ENCODE data around the gene KIAA1614.
A peak's percentile ranks its signal among the peaks of the same experiment; 100 is the strongest.

Gene KIAA1614

GRCh38 chr1:180923021-180923841 is 10.5 kb downstream of the KIAA1614 start:
- DNase-seq = no peak

- DNase-seq = no peak
These were observed 11.2 kb downstream of the KIAA1614 start for GRCh38 chr1:180923887-180924286.

- DNase-seq = no peak
These were observed 12.2 kb downstream of the KIAA1614 start for GRCh38 chr1:180924939-180925338.

GRCh38 chr1:180925471-180926051 is 12.9 kb downstream of the KIAA1614 start:
- peak in 51 of 56 donors; percentile 27 to 90 (median 72) for DNase-seq

- peak in 55 of 56 donors; percentile 29 to 83 (median 68) for DNase-seq
These were observed 13.7 kb downstream of the KIAA1614 start for GRCh38 chr1:180926164-180926981.

- peak in 35 of 56 donors; percentile 11 to 74 (median 47) for DNase-seq
These were observed 14.7 kb downstream of the KIAA1614 start for GRCh38 chr1:180927348-180927747.

- DNase-seq = peak in 36 of 56 donors; percentile 10 to 74 (median 46)
These were observed 15.1 kb downstream of the KIAA1614 start for GRCh38 chr1:180927841-180928240.

- no peak for DNase-seq
These were observed 15.9 kb downstream of the KIAA1614 start for GRCh38 chr1:180928331-180929230.

GRCh38 chr1:180929389-180929788 is 16.7 kb downstream of the KIAA1614 start:
- no peak for DNase-seq

GRCh38 chr1:180930687-180931086 is 18.0 kb downstream of the KIAA1614 start:
- DNase-seq = no peak

GRCh38 chr1:180931529-180931928 is 18.8 kb downstream of the KIAA1614 start:
- DNase-seq = no peak

- DNase-seq = no peak
These were observed 19.7 kb downstream of the KIAA1614 start for GRCh38 chr1:180932378-180932777.

- no peak for DNase-seq
These were observed 20.4 kb downstream of the KIAA1614 start for GRCh38 chr1:180933141-180933540.

- DNase-seq = no peak
These were observed 21.9 kb downstream of the KIAA1614 start for GRCh38 chr1:180934563-180934962.

- no peak for DNase-seq
These were observed 22.8 kb downstream of the KIAA1614 start for GRCh38 chr1:180935326-180936109.

- DNase-seq = peak in 2 of 56 donors; percentile 14
These were observed 23.7 kb downstream of the KIAA1614 start for GRCh38 chr1:180936110-180937011.

- DNase-seq = no peak
These were observed 24.3 kb downstream of the KIAA1614 start for GRCh38 chr1:180937012-180937372.

- no peak for DNase-seq
These were observed 25.0 kb downstream of the KIAA1614 start for GRCh38 chr1:180937624-180938225.
